Stimulated activated CD4-positive, alpha-beta T cell treated with anti-CD3 and anti-CD28 coated beads, TNF-alpha, amount 100 ng/mL, for 1 hour (primary cell): Measurements from ENCODE around the gene LBH.
"Not testable (repeated sequence)": the region's sequence is repeated elsewhere in the genome, so short reads cannot be mapped to it uniquely, and the experiment has no call there.

Experiments used
- DNase-seq, 3 donors: peaks; one replicate each; pipeline ENCODE4 v3.0.0-alpha.2; 2020; ENCODE audit warnings: low read depth in 3 of 3, low spot score in 1 of 3

The LBH gene

DNA sequence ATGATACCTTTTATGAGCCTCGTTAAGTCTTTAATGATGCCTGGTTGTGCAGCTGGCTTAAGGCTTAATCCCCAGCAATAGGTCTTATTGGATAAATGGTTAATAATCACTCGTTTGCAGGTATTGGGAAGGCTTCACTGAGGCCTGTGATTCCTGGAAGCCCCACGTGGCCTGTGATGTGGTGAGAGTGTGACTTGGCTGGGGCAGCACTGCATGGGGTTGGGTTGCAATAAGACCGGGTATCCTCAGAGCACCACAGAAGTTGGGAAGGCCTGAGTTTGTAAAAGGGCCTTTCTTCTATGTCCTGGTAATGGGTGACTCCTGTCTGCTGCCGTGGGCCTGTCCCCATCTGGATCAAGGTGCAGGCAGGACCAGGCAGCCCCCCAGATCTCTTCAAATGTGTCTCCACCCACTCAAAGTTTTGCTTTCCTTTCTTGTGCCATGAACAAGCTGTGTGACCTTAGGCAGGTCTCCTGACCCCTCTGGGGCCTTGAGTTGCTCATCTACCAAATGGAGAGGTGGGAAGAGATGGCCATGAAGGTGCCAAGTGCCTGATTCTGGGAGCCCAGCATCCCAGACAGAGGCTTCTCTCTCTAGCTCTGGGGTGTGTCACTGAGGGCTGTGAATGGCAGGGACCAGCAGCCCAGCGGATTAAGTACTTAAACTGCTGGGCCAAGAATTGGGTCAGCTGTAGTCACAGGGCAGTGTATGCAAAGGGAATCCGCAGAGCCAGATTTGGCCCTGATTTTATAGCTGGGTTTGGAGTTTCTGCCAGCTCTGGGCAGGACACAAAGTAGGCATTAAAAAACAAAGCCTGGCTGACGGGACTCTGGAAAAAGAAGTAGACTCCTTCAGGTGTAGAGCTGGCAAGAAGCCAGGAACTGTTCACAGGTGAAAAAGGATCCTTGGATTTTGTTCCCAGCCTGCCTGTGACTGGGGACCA lies 24.4 kb downstream of the LBH start:
- DNase-seq = no peak

DNA sequence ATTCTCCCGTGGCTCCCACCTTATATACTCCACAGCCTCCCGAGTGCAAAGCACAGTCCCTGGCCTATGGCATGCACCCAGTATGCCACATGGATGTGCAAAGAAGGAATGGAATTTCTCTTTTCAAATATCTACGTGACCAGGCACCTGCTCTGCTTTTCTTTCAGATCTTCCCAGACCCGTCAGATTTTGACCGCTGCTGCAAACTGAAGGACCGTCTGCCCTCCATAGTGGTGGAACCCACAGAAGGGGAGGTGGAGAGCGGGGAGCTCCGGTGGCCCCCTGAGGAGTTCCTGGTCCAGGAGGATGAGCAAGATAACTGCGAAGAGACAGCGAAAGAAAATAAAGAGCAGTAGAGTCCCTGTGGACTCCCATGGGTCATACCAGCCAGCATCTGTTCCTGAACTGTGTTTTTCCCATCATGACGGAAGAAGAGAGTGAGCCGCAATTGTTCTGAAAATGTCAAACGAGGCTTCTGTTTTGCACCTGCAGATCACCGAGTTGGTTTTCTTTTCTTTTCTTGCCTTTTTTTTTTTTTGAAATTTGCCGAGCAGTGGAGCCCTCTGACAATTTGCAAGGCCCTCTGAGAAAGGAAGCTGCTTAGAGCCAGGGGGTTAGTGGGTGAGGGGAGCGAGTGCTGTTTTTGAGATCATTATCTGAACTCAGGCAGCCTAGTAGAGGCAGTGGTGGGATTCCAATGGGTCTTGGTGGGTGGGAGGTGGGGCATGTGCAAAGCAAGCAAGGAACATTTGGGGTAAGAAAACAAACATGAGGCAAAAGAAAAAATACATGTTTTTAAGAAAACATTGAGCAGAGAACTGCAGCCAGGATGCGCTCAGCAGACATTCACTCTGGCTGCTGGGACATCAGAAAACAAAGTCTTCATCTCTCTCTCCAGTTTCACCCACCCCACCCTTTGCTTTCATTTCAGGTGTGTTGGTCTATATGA lies 26.2 kb downstream of the LBH start:
- DNase-seq = no peak

DNA sequence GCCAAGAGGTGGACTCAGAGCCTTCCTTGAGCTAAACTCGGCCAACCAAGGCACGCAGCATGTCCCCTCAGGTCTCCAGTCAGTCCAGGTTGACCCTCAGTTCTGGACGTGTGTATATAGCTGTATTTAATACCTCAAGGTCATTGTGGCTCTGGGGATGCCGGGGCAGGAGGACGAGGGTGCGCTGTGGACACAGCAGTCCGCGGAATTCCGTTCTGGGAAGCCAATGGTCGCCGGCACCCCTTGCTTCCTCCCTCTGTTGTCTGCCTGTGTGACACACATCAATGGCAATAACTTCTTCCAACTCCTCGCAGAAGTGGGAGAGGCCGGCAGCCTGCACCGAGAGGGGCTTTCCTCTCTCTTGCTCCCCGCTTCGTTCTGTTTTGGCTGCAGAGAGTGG lies 27.7 kb downstream of the LBH start:
- no peak for DNase-seq

DNA sequence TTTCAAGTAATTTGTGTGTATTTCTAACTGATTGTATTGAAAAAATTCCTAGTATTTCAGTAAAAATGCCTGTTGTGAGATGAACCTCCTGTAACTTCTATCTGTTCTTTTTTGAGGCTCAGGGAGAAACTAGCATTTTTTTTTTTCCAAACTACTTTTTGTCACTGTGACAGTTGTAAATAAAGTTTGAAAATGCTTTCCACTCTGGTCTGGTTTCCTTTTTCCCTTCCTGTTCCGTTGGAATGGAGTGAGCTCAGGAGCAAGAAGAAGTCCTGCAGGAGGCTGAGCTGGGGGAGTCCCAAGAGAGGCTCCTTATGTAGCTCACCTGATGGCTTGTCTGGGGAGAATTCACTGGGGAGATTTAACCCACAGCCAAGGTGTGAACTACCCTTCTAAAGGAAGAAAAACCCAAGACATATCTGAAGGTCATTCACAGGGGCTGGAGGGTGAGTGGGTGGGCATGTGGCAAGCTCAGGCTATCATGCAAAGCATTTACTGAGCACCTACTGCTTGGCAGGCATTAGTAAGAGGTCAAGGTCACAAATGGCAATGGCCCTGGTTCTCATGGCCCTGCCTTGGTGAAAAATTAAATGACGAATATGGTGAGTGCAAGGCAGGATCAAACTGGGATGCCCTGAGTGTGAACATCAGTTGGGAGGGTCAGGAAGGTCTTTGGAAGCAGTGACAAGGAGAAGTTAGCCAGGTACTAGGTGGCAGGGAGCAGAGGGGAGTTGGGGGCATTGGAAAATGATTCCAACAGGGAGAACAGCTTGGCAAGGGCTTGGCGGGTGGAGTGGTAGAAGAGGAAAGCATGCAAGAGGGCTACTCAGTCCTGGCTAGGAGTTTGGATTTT lies 28.7 kb downstream of the LBH start:
- DNase-seq = no peak

DNA sequence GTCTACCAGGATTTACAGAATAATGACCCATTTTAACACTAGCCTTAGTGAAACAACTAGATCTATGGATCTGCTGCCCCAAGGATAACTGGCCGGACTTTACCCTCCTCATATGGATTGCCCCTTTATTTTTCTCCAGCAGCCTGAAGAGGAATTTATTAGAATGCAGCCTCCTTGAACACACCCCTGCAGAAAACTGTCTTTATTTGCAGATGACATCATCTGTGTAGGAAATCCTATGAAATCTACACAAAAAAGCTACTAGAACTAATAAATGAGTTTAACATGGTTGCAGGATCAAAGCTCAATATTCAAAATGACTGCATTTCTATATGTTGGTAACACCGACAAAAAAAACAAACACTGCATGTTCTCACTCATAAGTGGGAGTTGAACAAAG lies 29.6 kb downstream of the LBH start:
- no peak for DNase-seq

DNA sequence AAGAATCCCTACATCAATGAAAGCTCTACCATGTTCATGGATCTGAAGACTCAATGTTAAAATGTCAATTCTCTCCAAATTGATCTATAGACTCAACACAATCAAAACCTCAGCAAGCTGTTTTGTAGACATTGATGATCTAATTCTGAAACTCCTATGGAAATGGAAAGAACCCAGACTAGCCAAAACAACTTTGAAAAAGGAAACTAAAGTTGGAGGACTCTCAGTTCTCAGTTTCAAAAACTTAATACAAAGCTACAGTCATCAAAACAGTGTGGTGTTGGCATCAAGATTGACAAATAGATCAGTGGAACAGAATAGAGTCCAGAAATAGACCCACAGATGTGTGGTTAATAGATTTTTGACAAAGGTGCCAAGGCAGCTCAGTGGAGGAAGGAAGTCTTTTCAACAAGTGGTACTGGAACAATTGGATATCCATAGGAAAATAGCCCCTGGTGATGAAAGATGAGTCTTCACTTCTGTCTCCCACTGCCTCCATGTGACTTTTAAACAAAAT lies 30.4 kb downstream of the LBH start:
- no peak for DNase-seq

DNA sequence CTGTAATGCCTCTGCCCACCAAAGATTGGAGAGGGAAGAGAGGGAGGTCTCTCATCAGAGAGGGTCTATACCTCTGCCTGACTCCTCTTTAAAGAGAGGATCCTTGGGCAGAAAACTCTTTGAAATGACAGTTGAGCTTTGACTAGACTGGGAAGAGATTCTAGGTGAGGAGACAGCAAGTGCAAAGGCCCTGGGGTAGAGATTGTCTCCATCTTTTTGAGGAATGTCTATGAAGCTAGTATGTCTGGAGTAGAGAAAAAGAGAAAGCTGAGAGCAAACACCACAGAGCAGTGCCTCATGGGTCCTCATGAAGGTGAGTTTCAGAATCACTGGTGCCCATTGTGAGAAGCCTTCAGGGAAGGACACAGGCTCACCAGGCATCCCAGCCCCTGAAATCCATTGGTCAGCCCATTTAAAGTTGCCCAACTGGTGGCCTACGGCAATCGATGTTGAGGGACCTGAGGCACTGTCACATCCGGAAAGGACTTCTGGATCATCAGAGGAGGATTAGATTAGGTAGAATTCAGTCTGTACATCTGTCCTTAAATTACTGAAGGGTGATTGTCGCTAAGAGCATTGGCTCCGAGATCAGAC lies 31.5 kb downstream of the LBH start:
- DNase-seq = no peak

DNA sequence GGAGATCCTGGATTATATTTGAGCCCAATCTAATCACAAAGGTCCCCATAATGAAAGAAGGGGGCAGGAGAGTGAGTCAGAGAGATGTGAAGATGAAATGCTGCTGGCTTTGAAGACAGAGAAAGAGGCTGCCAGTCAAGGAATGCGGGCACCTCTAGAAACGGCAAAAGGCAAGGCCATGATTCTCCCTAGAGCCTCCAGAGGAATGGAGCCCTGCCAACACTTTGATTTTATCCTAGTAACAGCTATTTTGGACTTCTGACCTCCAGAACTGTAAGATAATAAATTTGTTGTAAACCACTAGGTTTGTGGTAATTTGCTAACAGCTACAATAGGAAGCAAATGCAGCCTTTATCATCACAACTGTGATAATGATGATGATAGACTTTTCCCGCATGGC lies 32.9 kb downstream of the LBH start:
- no peak for DNase-seq

DNA sequence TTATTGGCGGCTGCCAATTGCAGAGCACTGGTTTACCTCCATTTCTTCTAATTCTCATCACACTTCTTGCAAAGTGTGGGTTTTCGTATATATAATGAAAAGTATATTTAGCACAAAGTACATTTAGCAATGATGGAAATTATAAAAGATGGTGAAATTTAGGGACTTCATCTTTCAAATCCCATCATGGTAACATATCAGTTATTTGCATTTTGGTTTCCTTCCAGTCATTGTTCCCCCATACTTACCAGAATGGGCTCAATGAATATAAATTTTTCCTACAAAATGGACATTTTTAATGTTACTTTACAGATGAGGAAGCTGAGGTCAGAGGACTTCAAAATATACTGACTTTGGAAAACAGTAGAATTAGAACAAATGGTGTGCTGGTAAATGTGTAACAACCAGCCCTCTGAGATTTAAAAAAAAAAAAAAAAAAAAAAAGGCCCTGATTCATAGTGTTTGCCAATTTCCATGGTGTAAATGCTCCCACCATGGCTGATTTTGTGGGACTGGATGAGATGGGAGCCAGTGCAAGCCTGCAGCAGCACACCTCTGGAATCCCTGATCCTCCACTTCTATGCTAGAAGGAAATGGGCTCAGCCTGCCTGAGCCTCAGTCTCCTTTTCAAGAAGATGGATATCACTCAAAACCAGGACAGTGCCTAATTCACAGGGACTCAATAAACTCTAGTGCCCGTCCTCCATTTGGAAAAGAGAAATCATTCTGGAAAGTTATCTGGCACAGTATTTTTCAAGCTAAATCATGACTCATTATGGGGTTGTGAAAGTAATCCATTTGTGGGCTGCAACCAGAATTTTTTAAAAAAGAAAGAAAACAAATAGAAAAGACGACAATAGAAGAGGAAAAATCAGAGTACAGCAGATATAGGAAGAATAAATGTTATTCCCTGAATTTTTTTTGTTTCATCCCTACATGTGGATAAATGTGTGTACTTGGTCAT lies 34.0 kb downstream of the LBH start:
- DNase-seq = no peak

DNA sequence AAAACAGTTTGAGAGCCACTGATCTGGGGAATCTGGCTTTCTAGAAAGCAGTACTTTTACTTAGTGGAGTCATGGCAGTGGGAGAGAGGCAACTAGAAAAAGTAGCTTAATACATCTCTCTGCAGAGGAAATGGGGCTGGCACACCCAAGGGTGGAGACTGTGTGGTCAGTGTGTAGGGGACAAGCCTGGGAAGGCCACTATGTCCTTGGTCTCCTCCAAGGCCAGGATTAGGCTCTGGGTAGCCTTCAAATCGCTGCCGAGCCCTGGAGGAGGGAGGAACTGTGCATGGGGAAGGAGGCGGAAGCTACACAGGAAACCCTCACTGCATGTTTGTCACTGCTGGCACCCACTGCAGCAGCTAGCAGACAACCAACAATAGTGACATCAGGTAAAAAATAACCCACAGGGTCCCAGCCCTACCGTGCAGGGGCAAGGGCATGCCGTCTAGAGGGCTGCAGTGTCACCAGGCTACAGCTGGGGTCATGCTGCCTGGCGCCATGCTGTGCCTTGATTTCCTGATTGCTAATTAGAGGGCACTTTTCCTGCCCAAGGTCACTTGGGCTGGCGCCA lies 34.8 kb downstream of the LBH start:
- DNase-seq = peak in 2 of 3 donors; percentile 25 to 35

DNA sequence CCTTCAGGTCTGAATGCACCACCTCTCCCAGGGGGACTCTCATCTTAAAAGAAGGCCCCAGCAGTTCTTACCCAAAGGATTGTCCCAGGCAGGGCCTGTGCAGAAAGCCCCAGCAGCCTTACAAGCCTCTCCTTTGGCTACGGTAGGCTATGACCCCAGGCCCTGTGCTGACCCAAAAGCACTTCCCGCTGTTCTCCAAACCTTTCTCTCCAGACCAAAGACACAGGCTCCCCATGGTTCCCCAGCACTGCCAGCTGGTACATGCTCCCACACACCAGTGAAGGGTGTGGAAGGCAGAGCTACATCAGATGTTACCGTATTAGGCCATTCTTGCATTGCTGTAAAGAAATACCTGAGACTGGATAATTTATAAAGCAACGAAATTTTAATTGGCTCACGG lies 35.4 kb downstream of the LBH start:
- no peak for DNase-seq

DNA sequence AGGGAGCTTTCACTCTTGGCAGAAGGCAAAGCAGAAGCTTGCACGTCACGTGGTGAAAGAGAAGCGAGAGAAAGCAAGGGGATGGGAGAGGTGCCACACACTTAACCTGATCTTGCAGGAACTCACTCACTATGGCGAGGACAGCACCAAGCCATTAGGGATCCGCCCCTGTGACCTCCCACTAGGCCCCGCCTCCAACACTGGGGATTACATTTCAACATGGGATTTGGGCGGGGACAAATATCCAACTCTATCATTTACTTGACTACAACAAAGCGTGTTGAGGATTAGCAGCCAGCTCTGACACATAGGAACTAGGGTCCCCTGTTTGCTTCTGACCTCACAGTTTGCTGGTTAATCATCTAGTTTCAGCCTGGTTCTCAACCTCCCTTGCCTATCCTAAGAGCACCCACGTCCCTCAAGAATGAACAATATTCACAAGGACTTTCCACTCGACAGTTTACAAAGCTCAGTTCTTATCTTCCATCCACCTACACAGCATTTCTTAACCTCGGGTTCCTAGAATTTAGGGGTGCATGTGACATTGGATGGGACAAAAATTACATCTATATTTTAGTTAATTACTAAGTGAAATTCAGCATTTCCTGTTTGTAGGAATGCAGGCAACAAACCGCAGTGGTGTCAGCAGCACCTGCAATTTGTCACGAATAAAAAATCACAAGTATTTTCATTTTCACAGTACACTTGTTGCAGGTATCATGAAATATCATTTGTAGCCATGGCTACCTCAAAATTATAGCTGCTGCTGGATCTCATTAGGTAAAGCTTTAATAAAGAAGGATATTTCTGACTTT lies 36.0 kb downstream of the LBH start:
- DNase-seq = no peak

DNA sequence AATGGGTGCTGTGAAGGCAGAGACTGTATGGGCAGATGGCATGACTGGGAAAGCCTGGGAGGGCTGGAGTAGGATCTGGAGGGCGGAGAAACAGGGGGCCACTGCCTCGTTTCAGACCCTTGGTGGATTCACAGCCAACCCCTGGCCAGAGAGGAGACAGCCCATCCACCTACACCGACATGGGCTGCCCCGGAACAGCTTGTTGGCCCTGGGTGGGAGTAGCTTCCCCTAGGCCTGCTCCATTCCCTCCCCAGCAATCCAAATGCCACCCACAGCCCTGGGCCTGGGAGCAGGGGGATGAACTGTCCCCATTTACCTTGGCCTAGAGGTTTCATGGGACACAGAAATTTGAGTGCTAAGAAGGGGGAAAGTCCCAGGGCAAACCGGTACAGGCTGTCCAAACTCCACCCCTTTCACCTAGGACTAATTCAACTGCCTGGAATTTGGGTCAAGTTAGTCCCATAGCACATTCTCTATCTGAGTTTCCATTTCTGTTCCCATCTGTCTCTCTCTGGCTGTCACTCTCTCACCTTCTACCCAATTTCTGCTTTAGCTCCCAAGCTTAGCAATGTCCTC lies 37.0 kb downstream of the LBH start:
- no peak for DNase-seq

DNA sequence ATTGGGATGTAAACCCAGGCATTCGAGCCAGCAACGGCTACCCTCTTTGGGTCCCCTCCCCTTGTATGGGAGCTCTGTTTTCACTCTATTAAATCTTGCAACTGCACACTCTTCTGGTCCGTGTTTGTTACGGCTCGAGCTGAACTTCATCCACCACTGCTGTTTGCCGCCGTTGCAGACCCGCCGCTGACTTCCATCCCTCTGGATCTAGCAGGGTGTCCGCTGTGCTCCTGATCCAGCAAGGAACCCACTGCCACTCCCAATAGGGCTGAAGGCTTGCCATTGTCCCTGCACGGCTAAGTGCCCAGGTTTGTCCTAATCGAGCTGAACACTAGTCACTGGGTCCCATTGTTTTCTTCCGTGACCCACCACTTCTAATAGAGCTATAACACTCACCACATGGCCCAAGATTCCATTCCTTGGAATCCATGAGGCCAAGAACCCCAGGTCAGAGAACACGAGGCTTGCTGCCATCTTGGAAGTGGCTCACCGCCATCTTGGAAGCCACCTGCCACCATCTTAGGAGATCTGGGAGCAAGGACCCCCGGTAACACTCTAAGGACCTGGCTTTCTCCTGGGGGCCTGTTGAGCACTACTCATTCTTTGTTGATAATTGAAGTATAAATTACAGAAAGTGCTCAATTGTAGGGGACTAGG lies 37.9 kb downstream of the LBH start:
- DNase-seq = not testable (repeated sequence)

DNA sequence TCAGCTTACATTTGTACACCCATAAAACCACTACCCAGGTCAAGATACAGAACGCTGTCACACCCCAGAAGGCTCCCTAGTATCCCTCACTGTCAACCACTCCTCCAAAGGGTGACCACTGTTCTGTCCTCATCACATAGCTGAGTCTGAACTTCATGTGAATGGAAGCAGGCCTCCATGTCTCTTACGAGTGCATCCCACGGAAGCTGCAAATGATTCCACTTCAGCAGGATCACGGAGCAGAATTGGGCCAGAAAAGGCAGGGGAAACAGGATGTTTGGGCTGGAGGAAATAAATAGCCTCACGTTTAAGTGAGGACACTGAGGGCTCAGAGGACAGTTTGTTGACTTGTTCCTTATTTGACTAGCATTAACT lies 38.4 kb downstream of the LBH start:
- DNase-seq = no peak

DNA sequence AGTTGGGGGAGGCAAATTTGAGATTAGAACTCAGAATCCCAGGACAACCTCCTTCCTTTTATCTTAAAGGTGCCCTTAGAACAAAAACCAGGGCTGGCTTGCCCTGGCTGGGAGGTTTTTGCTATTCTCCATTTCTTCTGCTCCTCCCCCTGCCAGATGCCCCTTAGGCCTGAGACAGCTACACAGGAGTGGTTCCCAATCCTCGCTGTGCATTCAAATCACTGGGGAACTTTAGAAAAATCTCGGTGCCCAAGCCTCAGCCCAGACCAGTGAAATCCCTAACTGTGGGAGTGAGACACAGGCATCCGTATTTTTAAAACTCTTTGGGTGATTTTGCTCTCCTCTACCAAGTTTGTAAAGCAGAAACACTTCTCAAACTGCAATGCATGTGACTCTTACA lies 38.8 kb downstream of the LBH start:
- no peak for DNase-seq

DNA sequence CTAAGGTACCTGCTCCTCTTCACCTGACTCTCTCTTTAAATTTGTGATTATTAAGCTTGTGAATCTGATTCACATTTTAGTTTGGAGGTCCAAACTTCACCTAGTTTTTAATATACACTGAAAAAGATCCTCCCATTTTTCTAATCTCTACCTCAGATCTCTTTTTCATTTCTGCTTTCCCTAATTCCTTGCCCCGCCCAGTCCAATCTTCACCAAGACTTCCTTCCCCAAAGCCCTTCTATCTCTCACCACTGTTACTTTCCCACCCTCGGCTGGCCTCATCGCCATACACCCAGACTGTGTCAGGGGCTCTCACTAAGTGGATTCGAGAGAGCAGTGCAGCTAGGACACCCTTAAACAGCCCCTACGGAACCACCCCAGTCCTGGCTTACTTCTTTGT lies 40.0 kb downstream of the LBH start:
- no peak for DNase-seq
